ENCODE data around the gene BCKDHB. TPM values are rescaled to one million over a fixed set of nuclear protein-coding genes. Genes with fewer than 3 reads are reported as not detected.

BCKDHB gene
- total and polyA plus RNA-seq, 2 donors (not counting 3 experiments of a cell fraction or from before 2014, with no cell fraction given): 5.6 to 12.2 TPM

DNA sequence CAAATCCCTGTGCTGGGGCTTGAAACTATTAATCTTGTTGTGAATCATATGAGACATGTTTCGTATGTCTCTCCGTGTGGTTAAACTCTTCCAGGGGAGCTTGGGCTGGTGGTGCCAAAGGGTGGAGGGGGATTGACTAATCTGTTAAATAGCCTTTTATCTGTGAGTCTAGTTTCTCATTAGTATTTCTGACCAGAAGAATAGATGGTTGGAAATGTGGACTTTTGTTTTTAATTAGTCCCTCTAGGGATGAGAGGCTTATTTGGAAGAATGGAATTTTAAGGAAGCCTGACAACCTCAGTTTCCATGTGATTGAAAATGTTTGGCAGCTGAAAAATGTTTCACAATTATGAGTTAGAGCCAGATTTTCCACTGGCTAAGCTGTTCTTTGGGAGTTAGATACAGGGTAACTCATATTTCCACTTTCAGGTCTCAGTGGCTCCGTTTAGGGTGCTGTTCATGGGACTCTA, 117.3 kb downstream of the BCKDHB start:
- intact Hi-C loops (cut with micrococcal nuclease) (no loop called here), dilution Hi-C loops (cut with MboI; ENCODE audit: extremely low pct_ligation_motif_present, low sequenced_read_pairs) (no loop called here)
- CTCF ChIA-PET: interaction anchor here (1.4 to 1.8 kb wide), 2 partner anchors 10 to 23 kb away, joined by 4 to 9 read pairs; no protein-coding TSS in a partner anchor
- Histone ChIP-seq H3K79me2 (ENCODE audit: control insufficient read depth, insufficient read depth, low read length) (no peaks in the 10 kb centered on the region), H4K20me1 (replicated peaks; ENCODE audit: control insufficient read depth, extremely low read depth, insufficient read depth, low read length) (no peaks in the 10 kb centered on the region), H3K27me3 (ENCODE audit: control insufficient read depth in 2 of 2, insufficient read depth in 2 of 2, low read length in 2 of 2) (no peaks in the 10 kb centered on the region), H2AFZ (ENCODE audit: low read depth, low read length) (no peak overlapping the region), H3K4me3 (replicated peaks in 1 of 3; ENCODE audit: insufficient read depth in 1 of 3, low read depth in 1 of 3, low read length in 3 of 3) (no peak overlapping the region), H3K27ac (ENCODE audit: insufficient read depth, low read depth, low read length) (no peak overlapping the region), H3K36me3 (ENCODE audit: control insufficient read depth in 2 of 2, extremely low read depth in 1 of 2, insufficient read depth in 2 of 2, low read length in 2 of 2) (no peaks in the 10 kb centered on the region), H3K4me1 (ENCODE audit: control insufficient read depth, extremely low read depth, insufficient read depth, low read length) (no peaks in the 10 kb centered on the region), H3K9me3 (replicated peaks; ENCODE audit: control insufficient read depth, insufficient read depth, low read length) (no peaks in the 10 kb centered on the region), H3K4me2 (ENCODE audit: insufficient read depth, low read length) (no peak overlapping the region), H3K9me1 (replicated peaks; ENCODE audit: control insufficient read depth, extremely low read depth, insufficient read depth, low read length) (no peaks in the 10 kb centered on the region), H3K9ac (replicated peaks; ENCODE audit: extremely low read depth, insufficient read depth, low read length) (no peak overlapping the region)
- BruUV-seq (replicated peaks): no TSS peak
- DNase-seq (ENCODE audit: low read depth, low spot score) (no peak), FAIRE-seq (no peak)
- TF ChIP-seq POLR2A (IDR thresholded peaks at IDR 0.05; ENCODE audit: low read depth, low read length) (no peak), MYC (IDR thresholded peaks at IDR 0.05; ENCODE audit: low read depth, low read length) (no peak), JUN (IDR thresholded peaks at IDR 0.05; ENCODE audit: borderline replicate concordance, insufficient read depth, insufficient read length, low read depth) (no peak), GATA2 (IDR thresholded peaks at IDR 0.05; ENCODE audit: insufficient read depth, insufficient read length, low read depth, low read length) (no peak), EZH2 (IDR thresholded peaks at IDR 0.05; ENCODE audit: borderline replicate concordance, low read depth, low read length, severe bottlenecking) (no peak), FOS (IDR thresholded peaks at IDR 0.05; ENCODE audit: borderline replicate concordance, insufficient read depth, low read length) (no peak), POLR2AphosphoS5 (IDR thresholded peaks at IDR 0.05; ENCODE audit: insufficient read depth, low read depth, low read length) (no peak)
- TF ChIP-seq, protein P1, sequence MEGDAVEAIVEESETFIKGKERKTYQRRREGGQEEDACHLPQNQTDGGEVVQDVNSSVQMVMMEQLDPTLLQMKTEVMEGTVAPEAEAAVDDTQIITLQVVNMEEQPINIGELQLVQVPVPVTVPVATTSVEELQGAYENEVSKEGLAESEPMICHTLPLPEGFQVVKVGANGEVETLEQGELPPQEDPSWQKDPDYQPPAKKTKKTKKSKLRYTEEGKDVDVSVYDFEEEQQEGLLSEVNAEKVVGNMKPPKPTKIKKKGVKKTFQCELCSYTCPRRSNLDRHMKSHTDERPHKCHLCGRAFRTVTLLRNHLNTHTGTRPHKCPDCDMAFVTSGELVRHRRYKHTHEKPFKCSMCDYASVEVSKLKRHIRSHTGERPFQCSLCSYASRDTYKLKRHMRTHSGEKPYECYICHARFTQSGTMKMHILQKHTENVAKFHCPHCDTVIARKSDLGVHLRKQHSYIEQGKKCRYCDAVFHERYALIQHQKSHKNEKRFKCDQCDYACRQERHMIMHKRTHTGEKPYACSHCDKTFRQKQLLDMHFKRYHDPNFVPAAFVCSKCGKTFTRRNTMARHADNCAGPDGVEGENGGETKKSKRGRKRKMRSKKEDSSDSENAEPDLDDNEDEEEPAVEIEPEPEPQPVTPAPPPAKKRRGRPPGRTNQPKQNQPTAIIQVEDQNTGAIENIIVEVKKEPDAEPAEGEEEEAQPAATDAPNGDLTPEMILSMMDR (IDR thresholded peaks at IDR 0.05; ENCODE audit: extremely low read depth in 1 of 2, insufficient read depth in 1 of 2, low read depth in 1 of 2, low read length in 2 of 2): no peak
- TF ChIP-seq, protein P2, sequence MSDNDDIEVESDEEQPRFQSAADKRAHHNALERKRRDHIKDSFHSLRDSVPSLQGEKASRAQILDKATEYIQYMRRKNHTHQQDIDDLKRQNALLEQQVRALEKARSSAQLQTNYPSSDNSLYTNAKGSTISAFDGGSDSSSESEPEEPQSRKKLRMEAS (IDR thresholded peaks at IDR 0.05; ENCODE audit: insufficient read depth, insufficient read length): no peak
- POLR2A ChIA-PET: no interaction called here

Data from endothelial cell of umbilical vein (primary cell).